ENCODE measurements around the gene LAMTOR5.
A peak's percentile ranks its signal among the peaks of the same experiment; 100 is the strongest.
"Not testable (repeated sequence)": the region's sequence is repeated elsewhere in the genome, so short reads cannot be mapped to it uniquely, and the experiment has no call there.

The LAMTOR5 gene

GRCh38 chr1:110407260-110408210 lies at the start of gene LAMTOR5:
Gene LAMTOR5 (minus strand): TSS chr1:110407694. CDS start chr1:110407620, 74 bp downstream.
- peak; percentile 97 for DNase-seq

DNA sequence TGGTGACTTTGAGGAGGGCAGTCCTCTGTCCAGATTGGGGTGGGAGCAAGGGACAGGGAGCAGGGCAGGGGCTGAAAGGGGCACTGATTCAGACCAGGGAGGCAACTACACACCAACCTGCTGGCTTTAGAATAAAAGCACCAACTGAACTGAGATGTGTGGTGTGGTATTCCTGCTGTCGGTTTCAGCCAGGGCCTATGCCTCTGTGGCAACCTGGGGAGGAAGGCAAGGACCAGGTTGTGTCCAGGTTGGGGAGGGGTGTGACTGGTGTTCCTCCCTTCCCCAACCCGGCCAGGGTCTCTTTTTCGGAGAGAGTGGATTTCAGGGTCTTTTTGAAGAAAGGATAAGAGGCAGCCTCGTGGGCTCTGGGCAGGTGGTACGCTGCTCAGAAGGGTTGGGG lies 49.7 kb upstream of the LAMTOR5 start:
- no peak for DNase-seq

- DNase-seq, result no peak
Measured at GRCh38 chr1:110455151-110455550, 47.7 kb upstream of the LAMTOR5 start.

DNA sequence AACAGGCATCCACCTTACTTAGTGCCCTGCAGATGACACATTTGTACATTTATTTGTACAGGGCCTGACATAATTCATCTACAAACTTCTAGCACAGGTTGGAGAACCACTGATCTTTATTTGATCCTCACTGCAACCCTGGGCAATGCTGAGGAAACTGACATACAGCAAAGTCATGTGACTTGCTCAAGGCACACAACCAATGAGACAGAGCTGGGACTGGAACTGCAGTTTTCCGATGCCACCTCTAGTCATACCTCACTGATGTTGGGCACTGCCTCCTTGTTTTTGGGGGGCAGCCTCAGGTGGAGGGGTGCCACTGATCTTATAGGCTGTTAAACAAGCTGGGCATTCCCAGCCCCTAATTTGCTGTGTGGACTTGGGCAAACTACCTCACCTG lies 46.8 kb upstream of the LAMTOR5 start:
- no peak for DNase-seq

GRCh38 chr1:110453829-110454228 lies 46.3 kb upstream of the LAMTOR5 start:
- DNase-seq, result no peak

DNA sequence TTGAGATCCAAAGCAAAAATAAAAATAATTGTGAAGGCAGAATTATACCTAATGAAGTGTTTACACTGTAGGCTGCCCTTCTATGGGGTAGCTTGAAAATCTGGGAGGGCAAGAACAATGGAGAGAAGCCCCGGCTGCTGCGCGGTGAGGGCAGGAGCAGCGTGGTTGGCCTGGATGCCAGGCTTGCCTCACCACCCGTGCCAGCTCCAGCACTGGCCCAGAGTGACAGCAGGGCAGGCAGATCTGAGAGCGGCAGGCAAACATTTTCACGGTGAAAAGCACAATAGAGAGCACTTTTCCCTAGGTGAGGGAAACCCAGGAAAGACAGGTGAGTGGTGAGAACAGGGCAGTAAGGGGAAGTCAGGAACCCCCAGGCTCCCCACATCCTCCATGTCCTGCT lies 44.8 kb upstream of the LAMTOR5 start:
- no peak for DNase-seq

DNA sequence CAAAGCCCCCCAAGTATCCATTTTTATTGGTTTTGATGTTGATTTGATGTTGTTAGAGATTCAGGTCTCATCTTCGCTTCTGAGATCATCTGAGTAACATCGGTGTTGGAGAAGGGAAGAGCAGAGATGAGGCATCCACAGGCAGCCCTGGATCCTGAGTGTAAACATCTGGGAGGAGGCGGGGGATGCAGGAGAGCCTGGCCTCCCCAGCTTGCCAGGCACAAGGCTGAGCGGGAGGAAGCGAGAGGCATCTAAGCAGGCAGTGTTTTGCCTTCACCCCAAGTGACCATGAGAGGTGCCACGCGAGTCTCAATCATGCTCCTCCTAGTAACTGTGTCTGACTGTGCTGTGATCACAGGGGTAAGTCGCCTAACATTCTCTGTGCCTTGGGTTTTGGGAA lies 43.4 kb upstream of the LAMTOR5 start, which contains the start of gene PROK1:
TSS of gene PROK1 (plus strand) at position 221 of the 400 bp plus-strand sequence. CDS start at position 289, 68 bp downstream.
- no peak for DNase-seq

GRCh38 chr1:110449661-110450651 lies 42.5 kb upstream of the LAMTOR5 start:
- peak; percentile 38 for DNase-seq

DNA sequence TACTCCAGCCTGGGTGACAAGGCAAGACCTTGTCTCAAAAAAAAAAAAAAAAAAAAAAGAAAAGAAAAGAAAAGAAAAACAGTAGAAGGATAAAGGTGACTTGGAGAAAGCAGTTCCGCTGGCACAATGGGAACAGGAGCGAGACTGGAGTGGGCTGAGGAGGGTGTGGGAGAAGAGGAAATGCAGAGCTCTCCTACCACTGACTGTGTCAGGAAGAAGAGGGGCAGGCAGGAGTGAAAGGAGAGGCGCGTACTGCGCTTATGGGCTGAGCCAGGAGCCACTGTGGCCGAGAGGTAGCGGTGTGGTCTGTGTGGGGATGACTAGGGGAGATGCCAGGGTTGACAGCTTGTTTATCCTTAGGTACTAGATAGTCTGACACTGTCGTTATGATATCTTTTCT lies 37.1 kb upstream of the LAMTOR5 start:
- DNase-seq, result no peak

- DNase-seq, result no peak
Measured at GRCh38 chr1:110443451-110443850, 36.0 kb upstream of the LAMTOR5 start.

- DNase-seq, result peak; percentile 18
Measured at GRCh38 chr1:110441888-110442287, 34.4 kb upstream of the LAMTOR5 start.

DNA sequence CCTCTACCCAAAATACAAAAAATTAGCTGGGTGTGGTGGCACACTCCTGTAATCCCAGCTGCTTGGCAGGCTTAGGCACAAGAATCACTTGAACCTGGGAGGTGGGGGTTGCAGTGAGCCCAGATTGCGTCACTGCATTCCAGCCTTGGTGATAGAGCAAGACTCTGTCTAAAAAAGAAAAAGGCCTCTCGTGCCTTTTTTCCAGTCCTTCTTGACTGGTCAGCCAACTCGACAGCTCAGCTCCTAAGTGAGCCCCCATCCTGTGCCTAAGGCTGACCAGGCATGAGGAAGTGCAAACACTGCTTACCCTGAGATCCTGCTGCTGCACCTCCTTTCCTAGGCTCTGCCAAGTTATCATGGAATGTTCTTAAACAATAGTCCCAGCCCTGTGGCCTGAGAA lies 33.4 kb upstream of the LAMTOR5 start:
- no peak for DNase-seq

GRCh38 chr1:110439873-110440272 lies 32.4 kb upstream of the LAMTOR5 start:
- not testable (repeated sequence) for DNase-seq

- peak; percentile 70 for DNase-seq
Measured at GRCh38 chr1:110438893-110439292, 31.4 kb upstream of the LAMTOR5 start.

DNA sequence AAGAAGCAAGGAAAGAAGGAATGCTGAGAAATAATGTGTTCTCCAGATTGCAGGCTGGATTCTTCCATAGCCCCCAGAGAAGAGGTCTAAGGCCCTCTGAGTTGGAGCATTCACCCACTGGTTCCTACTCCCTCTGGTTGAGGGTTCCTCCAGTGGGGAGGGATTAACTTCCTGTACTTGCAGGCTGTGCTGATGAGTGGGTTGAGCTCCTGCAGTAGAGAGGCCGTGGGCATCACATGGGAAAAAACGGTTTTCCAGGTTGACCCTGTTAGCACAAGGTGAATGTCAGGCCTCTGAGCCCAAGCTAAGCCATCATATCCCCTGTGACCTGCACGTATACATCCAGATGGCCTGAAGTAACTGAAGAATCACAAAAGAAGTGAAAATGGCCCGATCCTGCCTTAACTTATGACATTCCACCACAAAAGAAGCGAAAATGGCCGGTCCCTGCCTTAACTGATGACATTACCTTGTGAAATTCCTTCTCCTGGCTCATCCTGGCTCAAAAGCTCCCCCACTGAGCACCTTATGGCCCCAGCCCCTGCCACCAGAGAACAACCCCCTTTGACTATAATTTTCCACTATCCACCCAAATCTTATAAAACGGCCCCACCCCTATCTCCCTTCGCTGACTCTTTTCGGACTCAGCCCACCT lies 30.3 kb upstream of the LAMTOR5 start:
- DNase-seq, result not testable (repeated sequence)

GRCh38 chr1:110436635-110437034 lies 29.1 kb upstream of the LAMTOR5 start:
- no peak for DNase-seq

GRCh38 chr1:110434946-110435345 lies 27.5 kb upstream of the LAMTOR5 start:
- DNase-seq, result peak; percentile 73

DNA sequence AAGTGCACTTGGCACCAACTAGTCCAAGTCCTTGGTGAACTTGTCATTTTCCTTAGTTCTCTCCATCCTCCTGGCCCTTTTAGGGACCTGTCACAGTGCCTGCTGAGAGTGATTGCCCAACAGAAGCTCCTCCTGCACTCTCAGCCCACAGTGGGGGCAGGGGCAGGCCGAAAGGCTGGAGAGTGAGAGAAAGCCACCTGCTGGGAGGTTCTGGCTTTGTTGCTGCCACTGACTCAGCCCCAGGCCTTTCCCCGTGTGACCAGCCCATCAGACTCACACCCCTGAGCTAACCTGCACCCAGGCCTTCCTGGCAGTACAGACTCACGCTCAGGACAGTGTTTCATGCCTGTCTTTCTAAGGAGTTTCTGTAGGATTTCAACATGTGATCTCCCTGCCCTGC lies 26.3 kb upstream of the LAMTOR5 start:
- peak; percentile 80 for DNase-seq

DNA sequence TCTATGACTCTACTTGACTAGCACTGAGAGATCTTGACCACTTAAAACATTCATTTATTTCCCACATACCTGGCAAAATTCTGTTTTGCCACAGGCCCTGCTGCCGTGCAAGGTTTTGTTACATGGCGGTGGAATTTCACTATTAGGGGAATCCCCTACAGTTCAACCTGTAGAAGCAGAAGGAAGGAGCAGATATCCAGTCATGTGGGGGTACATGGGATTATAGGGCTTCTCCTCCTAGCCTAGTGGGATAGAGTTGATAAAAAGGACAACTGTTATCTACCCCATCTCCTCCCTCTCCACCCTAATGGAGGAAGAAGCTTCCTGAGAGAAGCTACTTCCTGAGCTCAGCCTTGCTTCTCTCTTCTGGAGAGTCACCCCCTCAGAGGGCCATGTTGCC lies 25.7 kb upstream of the LAMTOR5 start:
- DNase-seq, result no peak

- no peak for DNase-seq
Measured at GRCh38 chr1:110430901-110431300, 23.4 kb upstream of the LAMTOR5 start.

- DNase-seq, result no peak
Measured at GRCh38 chr1:110430366-110430765, 22.9 kb upstream of the LAMTOR5 start.

GRCh38 chr1:110428946-110429345 lies 21.5 kb upstream of the LAMTOR5 start:
- no peak for DNase-seq

DNA sequence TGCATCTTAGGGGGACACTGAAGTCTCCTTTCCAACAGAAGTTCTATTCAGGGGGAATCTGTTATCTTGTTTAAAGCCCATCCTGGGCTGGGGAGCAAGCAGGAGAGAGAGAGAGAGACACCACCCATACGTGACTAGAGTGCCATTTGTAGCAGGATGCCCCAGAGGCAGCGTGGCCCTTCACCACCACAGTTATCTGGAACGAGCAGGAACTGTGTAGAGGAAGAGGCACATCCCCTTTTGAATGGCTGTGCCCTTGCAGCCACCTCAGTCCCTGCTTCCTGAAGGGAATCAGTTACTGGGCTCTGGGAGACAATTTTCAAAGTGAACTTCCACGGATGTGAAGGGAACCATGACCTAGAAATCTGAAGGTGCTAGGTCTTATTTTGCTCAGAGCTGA lies 19.4 kb upstream of the LAMTOR5 start:
- DNase-seq, result peak; percentile 82

Data from hematopoietic multipotent progenitor cell treated with erythropoietin and hydrocortisone succinate and interleukin-3 and kit ligand, for 4 days (in vitro differentiated cells).